ENCODE results near the gene YPEL1.

The YPEL1 gene

GRCh38 chr22:21724496-21724895 lies 11.1 kb downstream of the YPEL1 start:
- in situ Hi-C loops (cut with HindIII; ENCODE audit: low sequenced_read_pairs), result loop anchor here (25.0 kb wide), 1 partner anchor 213 kb away; no protein-coding TSS in a partner anchor

GRCh38 chr22:21721195-21721852 lies 14.3 kb downstream of the YPEL1 start:
- in situ Hi-C loops (cut with HindIII; ENCODE audit: low sequenced_read_pairs), result loop anchor here (25.0 kb wide), 1 partner anchor 216 kb away; no protein-coding TSS in a partner anchor

DNA sequence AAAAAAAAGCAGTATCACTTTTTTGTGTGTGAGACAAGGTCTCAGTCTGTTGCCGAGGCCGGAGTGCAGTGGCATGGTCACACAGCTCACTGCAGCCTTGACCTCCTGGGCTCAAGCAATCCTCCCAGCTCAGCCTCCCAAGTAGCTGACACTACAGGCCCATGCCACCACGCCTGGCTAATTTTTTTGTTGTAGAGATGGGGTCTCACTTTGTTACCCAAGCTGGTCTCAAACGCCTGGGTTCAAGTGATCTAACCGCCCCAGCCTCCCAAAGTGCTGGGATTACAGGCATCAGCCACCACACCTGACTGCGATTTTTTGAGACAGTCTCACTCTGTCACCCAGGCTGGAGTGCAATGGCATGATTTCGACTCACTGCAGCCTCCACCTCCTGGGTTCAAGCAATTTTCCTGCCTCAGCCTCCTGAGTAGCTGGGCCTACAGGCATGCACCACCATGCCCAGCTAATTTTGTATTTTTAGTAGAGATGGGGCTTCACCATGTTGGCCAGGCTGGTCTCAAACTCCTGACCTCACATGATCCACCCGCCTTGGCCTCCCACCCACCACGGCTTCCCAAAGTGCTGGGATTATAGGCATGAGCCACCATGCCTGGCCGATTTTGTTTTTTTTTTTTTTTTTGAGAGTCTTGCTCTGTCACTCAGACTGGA lies 15.3 kb downstream of the YPEL1 start:
- in situ Hi-C loops (cut with HindIII; ENCODE audit: low sequenced_read_pairs), result loop anchor here (25.0 kb wide), 1 partner anchor 217 kb away; no protein-coding TSS in a partner anchor

GRCh38 chr22:21719024-21719423 lies 16.6 kb downstream of the YPEL1 start:
- in situ Hi-C loops (cut with HindIII; ENCODE audit: low sequenced_read_pairs), result loop anchor here (25.0 kb wide), 1 partner anchor 218 kb away; no protein-coding TSS in a partner anchor

- in situ Hi-C loops (cut with HindIII; ENCODE audit: low sequenced_read_pairs), result loop anchor here (25.0 kb wide), 1 partner anchor 219 kb away; no protein-coding TSS in a partner anchor
Measured at GRCh38 chr22:21718499-21718898, 17.1 kb downstream of the YPEL1 start.

DNA sequence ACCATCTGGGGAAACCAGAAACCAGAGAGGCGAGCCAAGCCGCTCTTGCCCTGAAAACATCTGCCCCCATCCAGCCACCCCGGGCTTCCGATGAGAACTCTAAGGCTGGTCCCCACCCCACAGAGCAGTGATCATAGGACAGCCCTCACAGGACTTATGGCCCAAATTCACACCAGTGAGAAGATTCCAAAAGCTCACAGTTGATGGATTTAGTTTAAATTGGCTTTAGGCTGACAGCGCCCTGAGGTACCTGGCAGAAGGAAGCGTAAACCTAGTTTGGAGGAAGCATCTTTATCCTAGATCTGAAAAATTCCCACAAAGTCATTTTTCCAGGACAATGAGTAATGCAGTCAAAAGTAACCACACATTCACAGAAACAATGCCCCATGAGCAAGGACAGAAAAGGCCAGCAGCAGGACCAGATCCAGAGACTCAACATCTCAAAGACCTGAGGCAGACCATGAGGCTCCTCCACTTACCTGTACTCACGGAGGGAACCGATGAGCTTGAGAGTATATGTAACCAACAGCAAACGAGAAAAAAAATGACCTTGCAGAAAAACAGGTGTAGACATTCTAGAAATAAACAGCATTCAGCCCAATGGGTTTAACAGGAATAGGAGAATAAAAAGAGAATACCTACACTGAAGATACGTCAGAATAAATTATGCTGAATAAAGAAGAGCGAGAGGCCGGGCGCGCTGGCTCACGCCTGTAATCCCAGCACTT lies 19.0 kb downstream of the YPEL1 start:
- in situ Hi-C loops (cut with HindIII; ENCODE audit: low sequenced_read_pairs), result loop anchor here (25.0 kb wide), 1 partner anchor 221 kb away; no protein-coding TSS in a partner anchor

DNA sequence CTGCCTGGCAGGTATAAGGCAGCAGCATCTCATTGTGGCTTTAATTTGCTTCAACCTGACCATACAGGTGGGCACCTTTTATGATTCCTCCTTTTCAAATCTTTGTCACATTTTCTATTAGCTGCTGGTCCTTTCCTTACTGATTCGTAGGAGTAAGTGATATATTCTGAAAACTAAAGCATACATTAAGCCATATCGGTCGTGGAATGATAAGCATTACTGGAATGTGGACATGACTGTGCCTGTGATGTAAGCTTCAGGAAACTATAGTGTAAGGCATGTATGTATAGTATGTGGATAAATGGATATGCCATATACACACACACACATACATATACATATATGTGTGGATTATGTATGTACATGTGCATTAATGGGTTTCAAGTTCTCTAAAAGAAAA lies 20.8 kb downstream of the YPEL1 start:
- in situ Hi-C loops (cut with HindIII; ENCODE audit: low sequenced_read_pairs), result loop anchor here (25.0 kb wide), 1 partner anchor 223 kb away; no protein-coding TSS in a partner anchor

- in situ Hi-C loops (cut with HindIII; ENCODE audit: low sequenced_read_pairs), result loop anchor here (25.0 kb wide), 1 partner anchor 223 kb away; no protein-coding TSS in a partner anchor
Measured at GRCh38 chr22:21714059-21714770, 21.4 kb downstream of the YPEL1 start.

DNA sequence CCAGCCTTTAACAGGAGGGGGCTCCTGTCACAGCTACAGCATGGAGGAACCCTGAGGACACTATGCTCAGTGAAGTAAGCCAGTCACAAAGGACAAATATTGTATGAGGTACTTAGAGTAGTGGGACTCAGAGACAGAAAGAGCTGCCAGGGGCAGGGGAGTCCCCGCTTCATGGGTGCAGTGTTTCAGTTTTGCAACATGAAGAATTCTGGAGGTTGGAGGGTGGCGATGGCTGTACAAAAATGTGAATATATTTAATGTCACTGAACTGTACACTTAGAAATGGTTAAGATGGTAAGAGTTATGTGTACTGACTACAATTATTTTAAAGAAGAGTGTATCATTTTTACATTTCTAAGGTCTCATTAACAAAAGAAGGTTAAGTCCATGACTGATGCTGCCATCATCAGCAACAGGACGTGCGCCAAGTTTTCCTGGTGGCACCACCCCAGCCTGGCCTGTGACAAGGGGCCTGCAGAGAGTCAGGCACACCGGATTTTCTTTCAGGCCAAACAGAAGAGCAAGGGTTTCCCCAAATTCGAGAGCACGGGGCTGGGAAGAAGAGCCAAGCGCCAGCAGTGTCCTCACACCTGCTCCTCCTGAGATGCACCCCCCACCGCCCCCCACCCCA lies 22.1 kb downstream of the YPEL1 start:
- in situ Hi-C loops (cut with HindIII; ENCODE audit: low sequenced_read_pairs), result loop anchor here (25.0 kb wide), 1 partner anchor 224 kb away; no protein-coding TSS in a partner anchor

GRCh38 chr22:21712751-21713427 lies 22.7 kb downstream of the YPEL1 start:
- in situ Hi-C loops (cut with HindIII; ENCODE audit: low sequenced_read_pairs), result loop anchor here (25.0 kb wide), 1 partner anchor 224 kb away; no protein-coding TSS in a partner anchor

GRCh38 chr22:21711851-21712250 lies 23.7 kb downstream of the YPEL1 start:
- in situ Hi-C loops (cut with HindIII; ENCODE audit: low sequenced_read_pairs), result loop anchor here (25.0 kb wide), 1 partner anchor 225 kb away; no protein-coding TSS in a partner anchor

DNA sequence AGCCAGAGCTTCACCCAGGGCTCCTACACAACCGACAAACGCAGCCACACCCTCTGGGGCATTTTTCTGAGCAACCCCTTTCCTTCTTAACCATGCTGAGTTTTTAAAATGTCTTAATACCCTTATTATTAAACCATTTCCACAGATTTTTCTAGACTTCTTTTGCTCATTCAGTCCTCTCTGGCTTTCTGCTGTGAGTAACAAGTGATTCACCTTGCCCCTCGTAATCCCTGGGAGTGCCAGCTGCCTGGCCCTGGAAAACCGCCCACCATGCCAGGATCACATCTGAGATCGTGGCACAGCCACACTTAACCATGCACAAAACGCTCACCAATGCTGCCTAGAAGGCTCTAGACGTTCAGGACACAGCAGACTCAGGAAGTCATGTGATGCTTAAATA lies 25.4 kb downstream of the YPEL1 start:
- in situ Hi-C loops (cut with HindIII; ENCODE audit: low sequenced_read_pairs), result loop anchor here (25.0 kb wide), 1 partner anchor 227 kb away; no protein-coding TSS in a partner anchor

DNA sequence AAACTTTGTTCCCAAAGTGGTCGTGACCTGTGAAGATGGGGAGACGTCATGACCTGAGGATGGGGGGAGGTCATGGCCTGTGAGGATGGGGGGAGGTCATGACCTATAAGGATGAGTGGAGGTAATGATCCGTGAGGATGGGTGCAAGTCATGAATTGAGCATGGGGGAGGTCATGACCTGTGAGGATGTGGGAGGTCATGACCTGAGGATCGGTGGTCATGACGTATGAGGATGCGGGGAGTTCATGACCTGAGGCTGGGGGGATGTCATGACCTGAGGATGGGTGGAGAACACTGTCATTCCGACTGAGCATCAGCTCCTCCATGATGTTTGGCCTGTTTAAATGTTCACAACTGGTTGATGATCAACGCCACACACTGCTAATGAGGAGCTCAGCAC lies 25.9 kb downstream of the YPEL1 start:
- in situ Hi-C loops (cut with HindIII; ENCODE audit: low sequenced_read_pairs), result loop anchor here (25.0 kb wide), 1 partner anchor 228 kb away; no protein-coding TSS in a partner anchor

DNA sequence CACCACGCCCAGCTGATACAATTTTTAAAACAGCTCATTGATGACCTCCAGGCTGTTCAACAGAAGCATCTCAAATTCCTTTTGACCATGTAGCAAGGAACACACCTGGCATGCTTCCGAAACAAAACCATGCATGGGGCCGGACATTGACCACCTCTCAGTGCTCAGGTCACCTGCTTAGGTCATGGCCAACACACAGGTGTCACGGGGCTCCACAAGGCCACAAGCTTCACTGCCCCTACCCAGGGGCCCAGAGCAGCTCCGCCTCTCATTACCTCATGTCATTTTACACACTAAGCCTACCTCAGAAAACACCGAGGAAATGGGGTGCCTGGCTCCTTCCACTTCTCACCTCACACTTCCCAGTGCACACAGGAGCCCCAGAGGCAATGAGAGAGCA lies 26.6 kb downstream of the YPEL1 start:
- in situ Hi-C loops (cut with HindIII; ENCODE audit: low sequenced_read_pairs), result loop anchor here (25.0 kb wide), 1 partner anchor 228 kb away; no protein-coding TSS in a partner anchor

- in situ Hi-C loops (cut with HindIII; ENCODE audit: low sequenced_read_pairs), result loop anchor here (25.0 kb wide), 1 partner anchor 230 kb away; no protein-coding TSS in a partner anchor
Measured at GRCh38 chr22:21707677-21708076, 27.9 kb downstream of the YPEL1 start.

DNA sequence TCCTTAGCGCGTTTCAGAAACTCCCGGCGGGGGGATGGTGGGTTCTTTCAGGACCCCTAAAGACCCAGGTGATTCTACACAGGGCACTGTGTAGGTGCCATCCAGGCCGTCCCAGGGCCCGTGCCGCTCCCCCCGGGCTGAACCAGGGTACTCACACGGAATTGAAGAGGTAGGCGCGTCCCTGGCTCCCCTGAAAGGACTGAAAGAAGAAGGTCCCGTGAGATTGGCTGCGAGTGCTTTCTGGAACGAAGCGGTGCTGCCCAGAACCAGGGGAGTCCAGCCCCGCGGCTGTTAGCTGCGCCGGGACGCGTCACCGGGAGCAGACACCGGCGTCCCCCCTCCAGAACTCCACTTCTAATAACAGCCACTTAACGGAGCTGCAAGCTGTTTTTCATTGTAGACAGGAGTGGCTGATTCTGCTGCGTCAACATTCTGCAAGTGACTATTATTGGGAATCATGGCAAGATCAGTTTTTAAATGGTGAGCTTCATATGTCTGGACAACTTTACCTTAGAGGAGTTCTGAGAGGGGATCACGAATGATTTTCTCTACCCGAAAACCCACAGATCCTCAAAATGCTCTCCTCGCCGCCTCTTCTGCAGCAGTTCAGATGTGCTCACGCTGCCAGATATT lies 31.8 kb downstream of the YPEL1 start:
- in situ Hi-C loops (cut with HindIII; ENCODE audit: low sequenced_read_pairs), result loop anchor here (25.0 kb wide), 1 partner anchor 234 kb away; no protein-coding TSS in a partner anchor

DNA sequence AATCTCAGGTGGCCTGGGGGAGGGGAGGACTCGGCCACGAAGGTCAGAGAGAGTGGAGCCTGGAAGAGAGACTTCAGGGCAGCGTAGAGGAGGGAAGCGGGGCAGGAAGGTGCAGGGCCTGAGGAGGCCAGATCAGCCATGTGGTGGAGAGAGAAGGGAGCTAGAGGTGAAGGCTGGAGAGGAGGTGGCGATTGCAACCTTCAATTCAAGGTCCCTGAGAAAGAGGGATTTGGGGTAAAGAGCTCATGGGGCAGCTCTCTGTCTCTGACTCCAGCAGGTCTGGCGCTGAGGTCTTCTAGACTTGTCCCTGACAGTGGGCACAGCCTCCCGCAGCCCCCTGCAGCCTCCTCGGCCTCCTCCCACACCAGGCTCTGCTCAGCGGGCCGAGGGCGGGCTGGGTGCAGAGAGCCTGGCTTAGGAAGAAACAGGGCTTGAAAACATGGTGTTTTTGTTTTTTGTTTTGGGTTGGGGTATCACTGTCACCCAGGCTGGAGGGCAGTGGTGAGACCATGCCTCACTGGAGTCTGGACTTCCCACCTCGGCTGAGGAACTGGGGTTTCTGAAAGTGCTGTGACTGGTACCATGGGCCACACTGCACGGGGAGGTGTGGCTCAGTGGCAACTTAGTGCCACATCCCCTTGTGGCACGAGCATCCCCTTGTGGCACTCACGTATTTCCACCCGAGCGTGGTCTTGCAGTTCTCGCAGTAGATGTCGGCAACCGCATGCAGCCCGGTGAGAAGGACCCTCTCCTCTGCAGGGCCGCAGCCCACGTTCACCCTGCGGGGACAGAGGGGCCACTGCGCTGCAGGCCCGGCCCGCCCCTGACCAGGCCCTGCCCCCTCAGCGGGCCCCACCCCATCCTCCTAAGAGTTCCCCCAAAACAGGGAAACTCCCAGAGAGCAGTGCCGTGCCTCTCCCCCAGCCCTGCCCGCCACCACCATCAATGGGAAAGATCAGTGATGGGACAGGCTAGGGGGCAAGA lies 32.6 kb downstream of the YPEL1 start:
- in situ Hi-C loops (cut with HindIII; ENCODE audit: low sequenced_read_pairs), result loop anchor here (25.0 kb wide), 1 partner anchor 234 kb away; no protein-coding TSS in a partner anchor

Data from DLD1 (cell line).